ENCODE data around the gene PCNX2.

PCNX2 gene

DNA sequence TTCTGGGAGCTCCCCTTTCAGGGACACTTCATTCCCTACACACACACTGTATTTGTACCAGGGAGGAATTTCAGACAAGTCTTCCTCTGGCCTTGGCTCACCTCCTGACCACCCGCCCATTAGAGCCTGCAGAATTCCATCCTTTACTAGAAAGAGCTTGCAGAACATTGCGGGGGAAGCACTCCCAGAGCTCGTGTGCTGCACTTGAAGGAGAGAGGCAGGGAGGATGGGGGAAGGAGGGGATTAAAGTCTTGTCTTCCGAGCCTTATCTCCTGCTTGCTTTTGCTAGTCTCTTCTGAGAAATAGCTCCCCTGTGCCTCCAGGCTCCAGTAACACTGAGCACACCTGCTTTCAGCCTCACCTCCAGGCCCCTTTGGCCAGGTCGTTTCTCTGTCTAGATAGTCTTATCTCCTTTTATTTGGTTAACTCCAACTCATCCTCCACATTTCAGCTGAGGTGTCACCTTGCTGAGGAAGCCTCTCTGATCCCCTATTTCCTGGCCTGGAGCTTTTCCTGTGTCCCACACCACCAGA lies 62.0 kb downstream of the PCNX2 start:
- TF ChIP-seq, protein P1, sequence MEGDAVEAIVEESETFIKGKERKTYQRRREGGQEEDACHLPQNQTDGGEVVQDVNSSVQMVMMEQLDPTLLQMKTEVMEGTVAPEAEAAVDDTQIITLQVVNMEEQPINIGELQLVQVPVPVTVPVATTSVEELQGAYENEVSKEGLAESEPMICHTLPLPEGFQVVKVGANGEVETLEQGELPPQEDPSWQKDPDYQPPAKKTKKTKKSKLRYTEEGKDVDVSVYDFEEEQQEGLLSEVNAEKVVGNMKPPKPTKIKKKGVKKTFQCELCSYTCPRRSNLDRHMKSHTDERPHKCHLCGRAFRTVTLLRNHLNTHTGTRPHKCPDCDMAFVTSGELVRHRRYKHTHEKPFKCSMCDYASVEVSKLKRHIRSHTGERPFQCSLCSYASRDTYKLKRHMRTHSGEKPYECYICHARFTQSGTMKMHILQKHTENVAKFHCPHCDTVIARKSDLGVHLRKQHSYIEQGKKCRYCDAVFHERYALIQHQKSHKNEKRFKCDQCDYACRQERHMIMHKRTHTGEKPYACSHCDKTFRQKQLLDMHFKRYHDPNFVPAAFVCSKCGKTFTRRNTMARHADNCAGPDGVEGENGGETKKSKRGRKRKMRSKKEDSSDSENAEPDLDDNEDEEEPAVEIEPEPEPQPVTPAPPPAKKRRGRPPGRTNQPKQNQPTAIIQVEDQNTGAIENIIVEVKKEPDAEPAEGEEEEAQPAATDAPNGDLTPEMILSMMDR (IDR thresholded peaks at IDR 0.05), result no peak
- intact Hi-C loops (cut with DNase I; ENCODE audit: low total_unique reads), result no loop called here

DNA sequence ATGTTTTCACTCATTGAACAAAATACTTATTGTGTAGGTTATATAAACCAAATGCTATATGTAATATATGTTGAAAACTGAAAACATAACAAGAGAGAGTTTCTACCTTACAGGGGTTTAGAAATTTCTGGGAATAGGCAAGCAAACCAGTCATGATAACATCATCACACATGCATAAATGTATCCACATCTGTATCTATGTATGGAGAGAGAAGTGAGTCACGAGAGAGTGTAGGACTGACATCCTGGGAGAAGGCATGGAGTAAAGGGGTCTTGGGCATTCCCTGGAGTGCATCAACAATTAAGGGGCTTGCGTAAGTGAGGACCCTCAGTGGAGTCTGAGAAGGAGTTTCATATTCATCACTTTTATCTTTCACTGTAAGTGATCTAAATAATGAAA lies 65.5 kb downstream of the PCNX2 start:
- Histone ChIP-seq H3K4me1 (no peaks in the 10 kb centered on the region), H3K27me3 (no peaks in the 10 kb centered on the region), H3K36me3 (peaks cover 0 to 5% (median 0%) of the 10 kb centered on the region in 3 donors), H3K27ac (no peak overlapping the region), H3K4me3 (no peak overlapping the region), H3K9me3 (no peaks in the 10 kb centered on the region)
- TF ChIP-seq, protein P1 (IDR thresholded peaks at IDR 0.05), result no peak
- intact Hi-C loops (cut with DNase I; ENCODE audit: low total_unique reads), result no loop called here
- no peak for DNase-seq

More for the DNA sequence above, 62.0 kb downstream of the PCNX2 start:
- H3K27ac ChIP-seq, result no peak overlapping the region
- DNase-seq, result no peak
- H3K4me3 ChIP-seq, result no peak overlapping the region
- H3K9me3 ChIP-seq, result no peaks in the 10 kb centered on the region
- H3K36me3 ChIP-seq, result peaks cover 0 to 7% (median 0%) of the 10 kb centered on the region in 3 donors
- H3K27me3 ChIP-seq, result no peaks in the 10 kb centered on the region
- H3K4me1 ChIP-seq, result no peaks in the 10 kb centered on the region

DNA sequence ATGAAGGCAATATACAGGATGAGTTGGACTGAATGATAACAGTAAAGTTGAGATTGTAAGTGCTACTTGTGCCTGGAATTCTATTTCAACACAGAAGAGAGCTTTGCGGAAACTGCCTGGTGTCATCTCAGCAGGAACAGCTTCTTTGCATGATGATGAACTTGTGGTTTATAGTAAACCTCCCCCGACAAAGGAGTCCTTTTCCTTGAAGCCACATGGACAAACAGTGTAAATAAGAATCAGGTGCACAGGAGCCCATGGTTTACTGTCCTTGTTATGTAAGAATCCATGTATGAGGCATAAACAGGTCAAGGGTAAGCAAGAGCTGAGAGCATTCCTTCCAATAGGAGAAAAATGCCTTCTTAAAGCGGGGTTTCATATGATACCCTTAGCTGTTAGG lies 66.2 kb downstream of the PCNX2 start:
- no peaks in the 10 kb centered on the region for H3K4me1 ChIP-seq
- peaks cover 0 to 5% (median 0%) of the 10 kb centered on the region in 3 donors for H3K36me3 ChIP-seq
- no peaks in the 10 kb centered on the region for H3K9me3 ChIP-seq
- DNase-seq, result no peak
- H3K27me3 ChIP-seq, result no peaks in the 10 kb centered on the region
- H3K27ac ChIP-seq, result no peak overlapping the region
- TF ChIP-seq, protein P1 (IDR thresholded peaks at IDR 0.05), result no peak
- intact Hi-C loops (cut with DNase I; ENCODE audit: low total_unique reads), result no loop called here
- no peak overlapping the region for H3K4me3 ChIP-seq

DNA sequence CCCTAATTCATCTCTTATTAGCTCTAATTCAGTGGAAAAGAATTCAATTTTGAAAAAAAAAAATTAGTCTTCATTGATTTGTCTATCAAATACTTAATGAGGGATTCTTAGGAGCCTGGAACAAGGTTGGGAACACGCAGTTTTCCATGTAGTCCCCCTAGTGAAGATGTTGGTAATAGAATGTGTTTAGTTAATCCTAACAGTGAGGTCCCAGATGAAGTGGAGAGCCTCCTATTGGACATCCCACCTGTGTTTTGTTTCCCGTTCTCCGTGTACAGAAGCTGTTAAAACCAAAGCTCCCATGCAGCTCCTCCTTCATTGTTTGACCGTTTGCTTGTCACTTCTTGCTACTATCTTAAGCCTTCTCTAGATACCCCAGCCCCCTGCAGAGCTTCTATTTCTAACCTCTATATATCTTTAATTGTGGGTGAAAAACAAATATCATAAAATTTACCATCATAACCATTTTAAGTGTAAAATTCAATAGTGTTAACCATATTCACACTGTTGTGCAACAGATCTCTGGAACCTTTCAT lies 67.5 kb downstream of the PCNX2 start:
- no peak for DNase-seq
- intact Hi-C loops (cut with DNase I; ENCODE audit: low total_unique reads), result no loop called here
- Histone ChIP-seq H3K9me3 (no peaks in the 10 kb centered on the region), H3K4me3 (no peak overlapping the region), H3K36me3 (peaks cover 0 to 5% (median 0%) of the 10 kb centered on the region in 3 donors), H3K27ac (no peak overlapping the region), H3K27me3 (no peaks in the 10 kb centered on the region), H3K4me1 (no peaks in the 10 kb centered on the region)
- TF ChIP-seq, protein P1 (IDR thresholded peaks at IDR 0.05), result no peak

DNA sequence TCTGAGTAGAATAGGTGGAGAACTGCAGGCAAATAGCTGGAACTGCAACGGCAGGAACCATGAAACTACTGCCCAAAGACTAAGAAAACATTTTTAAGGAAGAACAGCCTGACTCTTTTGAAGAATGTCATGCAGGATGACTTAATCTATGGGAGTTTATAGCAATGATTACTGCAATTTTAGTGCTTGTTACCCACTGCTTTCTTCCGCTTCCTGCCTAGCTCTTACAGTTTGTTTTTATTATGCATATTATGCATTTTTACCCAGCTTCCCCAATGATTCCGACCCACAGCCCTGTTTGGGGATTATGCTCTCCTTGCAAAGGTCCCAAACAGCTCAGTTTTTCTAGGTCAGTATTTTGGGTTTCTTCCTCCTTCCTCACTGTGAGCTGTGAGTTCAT lies 71.2 kb downstream of the PCNX2 start:
- Histone ChIP-seq H3K27ac (no peak overlapping the region), H3K4me1 (no peaks in the 10 kb centered on the region), H3K27me3 (no peaks in the 10 kb centered on the region), H3K9me3 (no peaks in the 10 kb centered on the region), H3K4me3 (no peak overlapping the region), H3K36me3 (peaks cover 0 to 30% (median 9%) of the 10 kb centered on the region in 3 donors)
- intact Hi-C loops (cut with DNase I; ENCODE audit: low total_unique reads), result no loop called here
- DNase-seq, result no peak
- TF ChIP-seq, protein P1 (IDR thresholded peaks at IDR 0.05), result no peak

Data from tibial artery (tissue), 4 donors.